Parathyroid adenoma (tissue), 2 donors: ENCODE results near the gene TTC23.

Source experiments
- H2AFZ ChIP-seq: fragments of 300-600 bp; sonication (generic); one replicate; pipeline ENCODE4 v1.7.0; 2017; ENCODE audit warnings: antibody characterized with exemption, mild to moderate bottlenecking
- H3K27ac ChIP-seq: fragments of 300-600 bp; sonication (generic); one replicate; pipeline ENCODE4 v1.7.0; 2017
- H3K27me3 ChIP-seq: fragments of 300-600 bp; sonication (generic); one replicate; pipeline ENCODE4 v1.7.0; 2017; ENCODE audit warnings: low read length; ENCODE audit not compliant: control insufficient read depth, insufficient read depth
- H3K36me3 ChIP-seq: fragments of 300-600 bp; sonication (generic); one replicate; pipeline ENCODE4 v1.7.0; 2017; ENCODE audit warnings: low read length; ENCODE audit not compliant: control insufficient read depth, insufficient read depth
- H3K4me1 ChIP-seq: fragments of 300-600 bp; sonication (generic); one replicate; pipeline ENCODE4 v1.7.0; 2017; ENCODE audit warnings: control low read depth
- H3K4me2 ChIP-seq: fragments of 300-600 bp; sonication (generic); one replicate; pipeline ENCODE4 v1.7.0; 2017; ENCODE audit warnings: low read length
- H3K4me3 ChIP-seq: fragments of 300-600 bp; sonication (generic); one replicate; pipeline ENCODE4 v1.7.0; 2017; ENCODE audit warnings: low read depth, low read length
- H3K79me2 ChIP-seq: fragments of 300-600 bp; sonication (generic); one replicate; pipeline ENCODE4 v1.7.0; 2017; ENCODE audit warnings: control low read depth
- H3K9ac ChIP-seq: fragments of 300-600 bp; sonication (generic); one replicate; pipeline ENCODE4 v1.7.0; 2017; ENCODE audit warnings: mild to moderate bottlenecking
- H3K9me3 ChIP-seq: fragments of 300-600 bp; sonication (generic); one replicate; pipeline ENCODE4 v1.7.0; 2017; ENCODE audit warnings: low read length; ENCODE audit not compliant: control insufficient read depth
- CTCF ChIP-seq: fragments of 300-600 bp; sonication (generic); IDR thresholded peaks from one replicate; pipeline ENCODE4 v1.7.0; 2017; ENCODE audit warnings: antibody characterized with exemption, mild to moderate bottlenecking
- donor health status: primary hyperparathyroidism.

The TTC23 gene

GRCh38 chr15:99127773-99128172, 121.6 kb downstream of the TTC23 start:
- no peak for TF ChIP-seq CTCF
- Histone ChIP-seq H3K27me3 (no peaks in the 10 kb centered on the region), H3K4me1 (no peaks in the 10 kb centered on the region), H3K9ac (no peak overlapping the region), H3K9me3 (no peaks in the 10 kb centered on the region), H3K4me3 (no peak overlapping the region), H3K27ac (no peak overlapping the region), H2AFZ (no peak overlapping the region), H3K4me2 (no peak overlapping the region), H3K79me2 (no peaks in the 10 kb centered on the region), H3K36me3 (no peaks in the 10 kb centered on the region)

GRCh38 chr15:99126930-99127329, 122.5 kb downstream of the TTC23 start:
- no peak for TF ChIP-seq CTCF
- no peaks in the 10 kb centered on the region for H3K27me3 ChIP-seq
- no peaks in the 10 kb centered on the region for H3K9me3 ChIP-seq
- no peaks in the 10 kb centered on the region for H3K36me3 ChIP-seq
- H3K27ac ChIP-seq = no peak overlapping the region
- H3K4me2 ChIP-seq = no peak overlapping the region
- no peaks in the 10 kb centered on the region for H3K79me2 ChIP-seq
- H3K4me1 ChIP-seq = no peaks in the 10 kb centered on the region
- H2AFZ ChIP-seq = no peak overlapping the region
- H3K4me3 ChIP-seq = no peak overlapping the region
- H3K9ac ChIP-seq = no peak overlapping the region

GRCh38 chr15:99126131-99126588, 123.2 kb downstream of the TTC23 start:
- H2AFZ ChIP-seq = no peak overlapping the region
- no peak overlapping the region for H3K9ac ChIP-seq
- no peak overlapping the region for H3K4me2 ChIP-seq
- no peak for TF ChIP-seq CTCF
- no peaks in the 10 kb centered on the region for H3K27me3 ChIP-seq
- no peaks in the 10 kb centered on the region for H3K9me3 ChIP-seq
- H3K4me1 ChIP-seq = no peaks in the 10 kb centered on the region
- no peak overlapping the region for H3K4me3 ChIP-seq
- H3K79me2 ChIP-seq = no peaks in the 10 kb centered on the region
- no peaks in the 10 kb centered on the region for H3K36me3 ChIP-seq
- H3K27ac ChIP-seq = no peak overlapping the region

GRCh38 chr15:99125061-99125891, 124.1 kb downstream of the TTC23 start:
- Histone ChIP-seq H2AFZ (no peak overlapping the region), H3K27me3 (no peaks in the 10 kb centered on the region), H3K79me2 (no peaks in the 10 kb centered on the region), H3K4me2 (no peak overlapping the region), H3K4me3 (no peak overlapping the region), H3K4me1 (no peaks in the 10 kb centered on the region), H3K27ac (no peak overlapping the region), H3K9me3 (no peaks in the 10 kb centered on the region), H3K9ac (no peak overlapping the region), H3K36me3 (no peaks in the 10 kb centered on the region)
- no peak for TF ChIP-seq CTCF

GRCh38 chr15:99124641-99125040, 124.7 kb downstream of the TTC23 start:
- Histone ChIP-seq H3K9ac (no peak overlapping the region), H3K27ac (no peak overlapping the region), H3K27me3 (no peaks in the 10 kb centered on the region), H3K4me2 (no peak overlapping the region), H2AFZ (no peak overlapping the region), H3K79me2 (no peaks in the 10 kb centered on the region), H3K9me3 (no peaks in the 10 kb centered on the region), H3K4me3 (no peak overlapping the region), H3K36me3 (no peaks in the 10 kb centered on the region), H3K4me1 (no peaks in the 10 kb centered on the region)
- no peak for TF ChIP-seq CTCF
